Neural progenitor cell (in vitro differentiated cells): ENCODE data around the gene DEGS1.
"Not testable (repeated sequence)": the region's sequence is repeated elsewhere in the genome, so short reads cannot be mapped to it uniquely, and the experiment has no call there.

Source experiments
- EZH2 ChIP-seq: fragments of 200-600 bp; sonication (generic); IDR thresholded peaks from 2 replicates; pipeline ENCODE4 v1.6.1; 2017; ENCODE audit warnings: antibody characterized with exemption, mild to moderate bottlenecking, moderate library complexity
- EZH2phosphoT487 ChIP-seq: fragments of 200-600 bp; sonication (generic); IDR thresholded peaks from 2 replicates; pipeline ENCODE4 v1.6.1; 2017; ENCODE audit warnings: antibody characterized with exemption
- TF ChIP-seq, protein P1 (sequence below): fragments of 200-600 bp; sonication (generic); IDR thresholded peaks from 2 replicates; pipeline ENCODE4 v1.5.1; 2017; ENCODE audit warnings: antibody characterized with exemption, mild to moderate bottlenecking

DNA sequence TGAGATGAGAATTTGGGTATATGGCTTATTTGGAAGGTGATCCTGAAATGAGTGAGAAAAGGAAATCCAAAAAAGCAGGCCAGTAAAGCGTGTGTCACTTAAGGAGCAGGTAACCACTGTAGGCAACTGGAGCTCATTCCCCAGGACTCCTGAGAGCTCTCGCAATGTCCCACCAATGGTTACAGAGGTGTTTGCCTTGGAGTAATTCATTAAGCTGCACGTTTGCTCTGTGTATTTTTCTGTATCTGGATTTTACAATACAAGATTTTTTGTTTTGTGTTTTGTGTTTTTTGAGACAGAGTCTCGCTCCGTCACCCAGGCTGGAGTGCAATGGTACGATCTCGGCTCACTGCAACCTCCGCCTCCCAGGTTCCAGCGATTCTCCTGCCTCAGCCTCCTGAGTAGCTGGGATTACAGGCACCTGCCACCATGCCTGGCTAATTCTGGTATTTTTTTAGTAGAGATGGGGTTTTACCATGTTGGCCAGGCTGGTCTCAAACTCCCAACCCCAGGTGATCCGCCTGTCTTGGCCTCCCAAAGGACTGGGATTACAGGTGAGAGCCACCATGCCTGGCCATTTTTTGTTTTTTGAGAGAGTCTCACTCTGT is 23.0 kb downstream of the DEGS1 start:
- TF ChIP-seq, protein P1, sequence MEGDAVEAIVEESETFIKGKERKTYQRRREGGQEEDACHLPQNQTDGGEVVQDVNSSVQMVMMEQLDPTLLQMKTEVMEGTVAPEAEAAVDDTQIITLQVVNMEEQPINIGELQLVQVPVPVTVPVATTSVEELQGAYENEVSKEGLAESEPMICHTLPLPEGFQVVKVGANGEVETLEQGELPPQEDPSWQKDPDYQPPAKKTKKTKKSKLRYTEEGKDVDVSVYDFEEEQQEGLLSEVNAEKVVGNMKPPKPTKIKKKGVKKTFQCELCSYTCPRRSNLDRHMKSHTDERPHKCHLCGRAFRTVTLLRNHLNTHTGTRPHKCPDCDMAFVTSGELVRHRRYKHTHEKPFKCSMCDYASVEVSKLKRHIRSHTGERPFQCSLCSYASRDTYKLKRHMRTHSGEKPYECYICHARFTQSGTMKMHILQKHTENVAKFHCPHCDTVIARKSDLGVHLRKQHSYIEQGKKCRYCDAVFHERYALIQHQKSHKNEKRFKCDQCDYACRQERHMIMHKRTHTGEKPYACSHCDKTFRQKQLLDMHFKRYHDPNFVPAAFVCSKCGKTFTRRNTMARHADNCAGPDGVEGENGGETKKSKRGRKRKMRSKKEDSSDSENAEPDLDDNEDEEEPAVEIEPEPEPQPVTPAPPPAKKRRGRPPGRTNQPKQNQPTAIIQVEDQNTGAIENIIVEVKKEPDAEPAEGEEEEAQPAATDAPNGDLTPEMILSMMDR, result not testable (repeated sequence)
- not testable (repeated sequence) for TF ChIP-seq EZH2, EZH2phosphoT487
